SK-N-SH (cell line): Measurements from ENCODE around the gene MRPS5. TPM values are rescaled to one million over a fixed set of nuclear protein-coding genes. Genes with fewer than 3 reads are reported as not detected.

Experiments used
- CTCF ChIA-PET: fragments of 300-600, 350-600 bp; formaldehyde crosslinking; extraction: SDS; loops from one replicate; lab custom pipeline; 2021; lab: Yijun Ruan, JAX
- POLR2A ChIA-PET: fragments of 350-600 bp; sonication (Branson Sonifier 250); formaldehyde crosslinking; extraction: SDS; loops from one replicate; lab custom pipeline; 2020; ENCODE audit warnings: antibody characterized with exemption, inconsistent platforms; lab: Yijun Ruan, JAX
- DNase-seq: peaks from one replicate; pipeline ENCODE4 v3.0.0; 2012
- H2AFZ ChIP-seq: fragments of 200-600 bp; sonication (generic); 2 replicates; pipeline ENCODE4 v1.8.1; 2016; ENCODE audit warnings: antibody characterized with exemption, mild to moderate bottlenecking, low read depth
- H3F3A ChIP-seq: fragments of 200-600 bp; sonication (generic); replicated peaks from 2 replicates; pipeline ENCODE3; 2016; ENCODE audit warnings: antibody characterized with exemption, mild to moderate bottlenecking; ENCODE audit not compliant: insufficient read depth
- H3K27ac ChIP-seq, 2 experiments: fragments of 200-500 bp in 1 of 2; fragments of 200-600 bp in 1 of 2; sonication (Bioruptor generic) in 1 of 2; sonication (generic), shearing (Covaris generic) in 1 of 2; 2 replicates each; pipeline versions ENCODE4 v1.5.1 to v1.6.1; 2014 to 2016; ENCODE audit warnings: low read depth in 2 of 2, inconsistent platforms in 1 of 2, low read length in 1 of 2, mild to moderate bottlenecking in 1 of 2, mixed read lengths in 1 of 2
- H3K27me3 ChIP-seq: fragments of 200-600 bp; sonication (generic), shearing (Covaris generic); 2 replicates; pipeline ENCODE4 v1.6.1; 2016; ENCODE audit warnings: mixed run types; ENCODE audit not compliant: insufficient read depth
- H3K36me3 ChIP-seq, 2 experiments: fragments of 200-500 bp in 1 of 2; fragments of 200-600 bp in 1 of 2; sonication (Bioruptor generic) in 1 of 2; sonication (generic) in 1 of 2; replicated peaks in 1 of 2; 2 replicates each; pipeline versions ENCODE3 to v1.5.1; 2014 to 2016; ENCODE audit warnings: low read length in 1 of 2, mild to moderate bottlenecking in 1 of 2; ENCODE audit not compliant: insufficient read depth in 2 of 2, control insufficient read depth in 1 of 2
- H3K4me1 ChIP-seq, 2 experiments: fragments of 200-500 bp in 1 of 2; fragments of 200-600 bp in 1 of 2; sonication (Bioruptor generic) in 1 of 2; sonication (generic), shearing (Covaris generic) in 1 of 2; 2 replicates each; pipeline versions ENCODE4 v1.5.1 to v1.6.1; 2014 to 2016; ENCODE audit warnings: low read depth in 1 of 2, low read length in 1 of 2, mixed run types in 1 of 2; ENCODE audit not compliant: insufficient read depth in 2 of 2, control insufficient read depth in 1 of 2
- H3K4me2 ChIP-seq: fragments of 200-600 bp; sonication (generic), shearing (Covaris generic); 2 replicates; pipeline ENCODE4 v1.6.1; 2017; ENCODE audit warnings: mixed run types
- H3K4me3 ChIP-seq, 2 experiments: fragments of 200-500 bp in 1 of 2; fragments of 200-600 bp in 1 of 2; sonication (Bioruptor generic) in 1 of 2; sonication (generic), shearing (Covaris generic) in 1 of 2; 2 replicates each; pipeline versions ENCODE4 v1.5.1 to v1.8.1; 2014 to 2016; ENCODE audit warnings: low read depth in 2 of 2, inconsistent platforms in 1 of 2, low read length in 1 of 2, mild to moderate bottlenecking in 1 of 2, mixed read lengths in 1 of 2, moderate library complexity in 1 of 2
- H3K79me2 ChIP-seq: fragments of 200-600 bp; sonication (generic); 2 replicates; pipeline ENCODE4 v1.8.1; 2017; ENCODE audit warnings: mild to moderate bottlenecking; ENCODE audit not compliant: insufficient read depth
- H3K9ac ChIP-seq: fragments of 200-600 bp; sonication (generic); 2 replicates; pipeline ENCODE4 v1.6.1; 2017; ENCODE audit warnings: mixed run types
- H3K9me2 ChIP-seq: fragments of 200-600 bp; sonication (generic); 2 replicates; pipeline ENCODE4 v1.6.1; 2017; ENCODE audit warnings: mixed run types
- H3K9me3 ChIP-seq: fragments of 200-600 bp; sonication (generic); 2 replicates; pipeline ENCODE4 v1.6.1; 2017; ENCODE audit warnings: mixed run types, mild to moderate bottlenecking, moderate library complexity
- H4K20me1 ChIP-seq: fragments of 200-600 bp; sonication (generic); 2 replicates; pipeline ENCODE4 v1.6.1; 2017; ENCODE audit warnings: mild to moderate bottlenecking, mixed run types; ENCODE audit not compliant: insufficient read depth
- CHD2 ChIP-seq: fragments of 150-350 bp; IDR thresholded peaks from 2 replicates; pipeline ENCODE4 v1.6.1; 2018; ENCODE audit warnings: low read length; ENCODE audit not compliant: partially characterized antibody
- CTCF ChIP-seq: fragments of 200-600 bp; sonication (generic); IDR thresholded peaks from 2 replicates; pipeline ENCODE4 v1.6.1; 2017; ENCODE audit warnings: antibody characterized with exemption, mild to moderate bottlenecking, moderate library complexity
- EZH2phosphoT487 ChIP-seq: fragments of 200-600 bp; sonication (generic); IDR thresholded peaks from 2 replicates; pipeline ENCODE4 v1.6.1; 2017; ENCODE audit warnings: low read depth, mixed run types, mild to moderate bottlenecking, antibody characterized with exemption, moderate library complexity, borderline replicate concordance
- FOSL2 ChIP-seq: IDR thresholded peaks from 2 replicates; pipeline ENCODE4 v1.4.0; 2012; ENCODE audit warnings: low read depth, mild to moderate bottlenecking, moderate library complexity, borderline replicate concordance
- GABPA ChIP-seq: IDR thresholded peaks from 2 replicates; pipeline ENCODE4 v1.4.0; 2012; ENCODE audit warnings: low read depth, mild to moderate bottlenecking
- GATA2 ChIP-seq: sonication (generic); formaldehyde crosslinking; IDR thresholded peaks from 2 replicates; pipeline ENCODE4 v1.5.0; 2020; ENCODE audit warnings: mild to moderate bottlenecking, missing genetic modification reagents
- RXRA ChIP-seq: IDR thresholded peaks from 2 replicates; pipeline ENCODE4 v1.4.0; 2012; ENCODE audit warnings: low read depth, mild to moderate bottlenecking, borderline replicate concordance
- TAF1 ChIP-seq: IDR thresholded peaks from 2 replicates; pipeline ENCODE4 v1.6.1; 2012; ENCODE audit warnings: low read depth, mild to moderate bottlenecking, low read length, moderate library complexity, borderline replicate concordance
- ZBTB33 ChIP-seq: IDR thresholded peaks from 2 replicates; pipeline ENCODE4 v1.4.0; 2012; ENCODE audit warnings: low read depth, borderline replicate concordance
- WGBS: methylation state at CpG from one replicate; pipeline ENCODE4 v1.1.6; 2017; ENCODE audit warnings: low lambda C conversion rate; 5-methylcytosine and 5-hydroxymethylcytosine counted together
- polyA plus RNA-seq, 3 experiments: library from polyadenylated mRNA; depleted of rRNA; stranded (reverse); fragments of >200 nt; gene quantifications; 2 replicates each; pipeline ENCODE4 v1.2.3, GENCODE V29; 2012

Gene MRPS5
- polyA plus RNA-seq, 1 of the 3 experiments (the other 2 are of a cell fraction): 32.8 TPM

GRCh38 chr2:95059656-95060370 is 61.8 kb downstream of the MRPS5 start (continued):
- TF ChIP-seq CTCF (no peak), FOSL2 (no peak), GABPA (no peak), ZBTB33 (no peak), TAF1 (no peak)

- CTCF ChIA-PET: interaction anchor here (3.2 kb wide), 1 partner anchor 17 kb away, joined by 15 read pairs; no protein-coding TSS in a partner anchor
- DNase-seq: no peak
- H3K4me1 ChIP-seq: no peaks in the 10 kb centered on the region
Observed at GRCh38 chr2:95058989-95059641, 62.5 kb downstream of the MRPS5 start.

More at GRCh38 chr2:95058989-95059641, 62.5 kb downstream of the MRPS5 start:
- Histone ChIP-seq H3K4me2 (no peak overlapping the region), H3K36me3 (no peaks in the 10 kb centered on the region), H4K20me1 (no peaks in the 10 kb centered on the region), H3K27ac (no peak overlapping the region), H3K79me2 (no peaks in the 10 kb centered on the region), H3K9me2 (no peaks in the 10 kb centered on the region), H3K4me3 (no peak overlapping the region), H3K27me3 (peaks cover 61% of the 10 kb centered on the region; the same call in 1 of the 2 replicates), H3K9ac (no peak overlapping the region), H2AFZ (no peak overlapping the region), H3F3A (no peaks in the 10 kb centered on the region), H3K9me3 (no peaks in the 10 kb centered on the region)
- TF ChIP-seq CHD2 (no peak), ZBTB33 (no peak), EZH2phosphoT487 (no peak), GATA2 (no peak), GABPA (no peak), RXRA (no peak)
- WGBS: 17% methylated on average over 10 of the region's 11 CpGs
- POLR2A ChIA-PET: no interaction called here
